ENCODE data around the gene SSH2.

The SSH2 gene

GRCh38 chr17:29625037-29625750, 304.8 kb downstream of the SSH2 start:
- H3K4me3 ChIP-seq (ENCODE audit: control insufficient read depth, low read depth, low read length), result no peak overlapping the region
- DNase-seq (ENCODE audit: low read depth), result no peak
- TF ChIP-seq CTCF (IDR thresholded peaks at IDR 0.05; ENCODE audit: control insufficient read depth, insufficient read depth, low read depth, low read length, missing control alignments), result no peak

GRCh38 chr17:29624586-29624985, 305.4 kb downstream of the SSH2 start:
- no peak for TF ChIP-seq CTCF (IDR thresholded peaks at IDR 0.05; ENCODE audit: control insufficient read depth, insufficient read depth, low read depth, low read length, missing control alignments)
- no peak for DNase-seq (ENCODE audit: low read depth)
- H3K4me3 ChIP-seq (ENCODE audit: control insufficient read depth, low read depth, low read length), result no peak overlapping the region

GRCh38 chr17:29623283-29623647, 306.8 kb downstream of the SSH2 start:
- no peak overlapping the region for H3K4me3 ChIP-seq (ENCODE audit: control insufficient read depth, low read depth, low read length)
- DNase-seq (ENCODE audit: low read depth), result no peak
- no peak for TF ChIP-seq CTCF (IDR thresholded peaks at IDR 0.05; ENCODE audit: control insufficient read depth, insufficient read depth, low read depth, low read length, missing control alignments)

- DNase-seq (ENCODE audit: low read depth), result no peak
These were observed 307.4 kb downstream of the SSH2 start, which contains the start of gene CORO6 for GRCh38 chr17:29622337-29623282. TSS of gene CORO6 (minus strand) at chr17:29622912. CDS start at chr17:29621421, 1,491 bp downstream.

GRCh38 chr17:29621751-29622194, 308.3 kb downstream of the SSH2 start:
- TF ChIP-seq CTCF (IDR thresholded peaks at IDR 0.05; ENCODE audit: control insufficient read depth, insufficient read depth, low read depth, low read length, missing control alignments), result no peak
- DNase-seq (ENCODE audit: low read depth), result no peak
- H3K4me3 ChIP-seq (ENCODE audit: control insufficient read depth, low read depth, low read length), result peak overlapping the region; percentile 64

More at GRCh38 chr17:29622337-29623282, 307.4 kb downstream of the SSH2 start, which contains the start of gene CORO6:
- TF ChIP-seq CTCF (IDR thresholded peaks at IDR 0.05; ENCODE audit: control insufficient read depth, insufficient read depth, low read depth, low read length, missing control alignments), result no peak
- peak within 1 kb of the TSS; percentile 64 for H3K4me3 ChIP-seq (ENCODE audit: control insufficient read depth, low read depth, low read length)

GRCh38 chr17:29620779-29621500, 309.1 kb downstream of the SSH2 start:
- no peak overlapping the region for H3K4me3 ChIP-seq (ENCODE audit: control insufficient read depth, low read depth, low read length)
- DNase-seq (ENCODE audit: low read depth), result no peak
- no peak for TF ChIP-seq CTCF (IDR thresholded peaks at IDR 0.05; ENCODE audit: control insufficient read depth, insufficient read depth, low read depth, low read length, missing control alignments)
